Measurements from ENCODE around the gene NPAS2.

The NPAS2 gene

DNA sequence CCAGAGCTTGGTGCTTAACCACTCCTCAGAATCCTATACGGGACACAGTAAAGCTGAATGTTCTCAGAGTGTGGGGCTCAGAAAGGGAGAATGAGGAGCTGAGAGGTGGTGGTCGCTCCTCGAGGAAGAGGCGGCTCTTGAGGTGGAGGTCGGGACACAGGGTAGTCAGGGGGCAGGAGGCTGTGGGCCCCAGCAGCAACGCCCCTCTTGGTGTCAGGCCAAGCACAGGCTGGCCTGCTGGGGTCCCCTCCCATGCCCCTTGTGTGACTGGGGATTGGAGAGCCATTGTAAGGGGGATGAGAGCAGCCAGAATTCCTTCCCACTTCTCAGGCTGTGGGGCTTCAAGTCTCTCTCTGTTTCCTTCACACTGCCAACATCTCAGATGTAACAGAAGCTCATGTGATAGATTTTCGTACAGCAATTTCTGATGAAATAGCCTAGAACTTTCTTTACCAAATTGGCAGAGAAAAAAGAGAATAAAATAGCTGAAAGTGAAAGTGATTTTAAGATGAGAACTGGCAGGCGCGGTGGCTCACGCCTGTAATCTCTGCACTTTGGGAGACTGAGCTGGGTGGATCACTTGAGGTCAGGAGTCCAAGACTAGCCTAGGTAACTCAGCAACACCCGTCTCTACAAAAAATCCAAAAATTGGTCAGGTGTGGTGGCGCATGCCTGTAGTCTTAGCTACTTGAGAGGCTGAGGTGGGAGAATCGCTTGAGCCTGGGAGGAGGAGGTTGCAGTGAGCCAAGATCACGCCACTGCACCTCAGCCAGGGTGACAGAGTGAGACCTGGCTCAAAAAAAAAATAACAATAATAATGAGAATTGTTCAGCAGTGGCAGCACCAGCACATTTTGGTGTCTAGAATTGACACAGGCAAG is 121.1 kb downstream of the NPAS2 start:
- no peak for DNase-seq (ENCODE audit: low read depth in 1 of 2, low spot score in 1 of 2)
- TF ChIP-seq JUND (IDR thresholded peaks at IDR 0.05; ENCODE audit: low read depth) = no peak
- in situ Hi-C loops (cut with HindIII; ENCODE audit: low pct_unique_long_range_greater_than_20kb, low sequenced_read_pairs) = no loop called here

DNA sequence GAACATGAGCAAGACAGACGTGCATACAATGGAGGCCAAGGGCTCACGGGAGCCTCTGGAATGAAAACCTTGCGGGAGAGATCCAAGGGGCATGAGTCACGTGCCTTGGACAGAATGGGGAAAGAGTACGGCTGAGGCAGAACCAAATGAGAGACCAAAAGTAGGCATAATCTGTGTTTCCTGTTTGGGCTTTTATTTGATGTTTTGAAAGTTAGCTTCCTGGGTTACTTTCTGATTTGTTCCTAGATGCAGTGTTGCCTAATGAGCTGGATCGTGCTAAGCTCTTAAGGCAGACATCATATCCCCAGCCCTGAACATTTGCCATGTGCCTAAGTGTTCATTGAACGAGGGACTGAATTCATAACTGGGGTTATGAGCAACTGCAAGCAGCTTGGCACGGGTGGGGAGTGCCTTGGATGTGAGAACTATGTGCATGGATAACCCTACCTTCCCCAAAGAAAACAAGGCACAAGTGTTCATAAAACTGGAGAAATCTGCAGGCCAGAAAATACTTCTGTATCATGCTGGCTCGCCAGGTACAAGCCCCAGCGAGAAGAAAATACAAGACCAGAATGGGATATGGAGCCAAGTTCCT is 121.8 kb downstream of the NPAS2 start:
- in situ Hi-C loops (cut with HindIII; ENCODE audit: low pct_unique_long_range_greater_than_20kb, low sequenced_read_pairs) = no loop called here
- TF ChIP-seq JUND (IDR thresholded peaks at IDR 0.05; ENCODE audit: low read depth) = no peak
- DNase-seq (ENCODE audit: low read depth in 1 of 2, low spot score in 1 of 2) = no peak

DNA sequence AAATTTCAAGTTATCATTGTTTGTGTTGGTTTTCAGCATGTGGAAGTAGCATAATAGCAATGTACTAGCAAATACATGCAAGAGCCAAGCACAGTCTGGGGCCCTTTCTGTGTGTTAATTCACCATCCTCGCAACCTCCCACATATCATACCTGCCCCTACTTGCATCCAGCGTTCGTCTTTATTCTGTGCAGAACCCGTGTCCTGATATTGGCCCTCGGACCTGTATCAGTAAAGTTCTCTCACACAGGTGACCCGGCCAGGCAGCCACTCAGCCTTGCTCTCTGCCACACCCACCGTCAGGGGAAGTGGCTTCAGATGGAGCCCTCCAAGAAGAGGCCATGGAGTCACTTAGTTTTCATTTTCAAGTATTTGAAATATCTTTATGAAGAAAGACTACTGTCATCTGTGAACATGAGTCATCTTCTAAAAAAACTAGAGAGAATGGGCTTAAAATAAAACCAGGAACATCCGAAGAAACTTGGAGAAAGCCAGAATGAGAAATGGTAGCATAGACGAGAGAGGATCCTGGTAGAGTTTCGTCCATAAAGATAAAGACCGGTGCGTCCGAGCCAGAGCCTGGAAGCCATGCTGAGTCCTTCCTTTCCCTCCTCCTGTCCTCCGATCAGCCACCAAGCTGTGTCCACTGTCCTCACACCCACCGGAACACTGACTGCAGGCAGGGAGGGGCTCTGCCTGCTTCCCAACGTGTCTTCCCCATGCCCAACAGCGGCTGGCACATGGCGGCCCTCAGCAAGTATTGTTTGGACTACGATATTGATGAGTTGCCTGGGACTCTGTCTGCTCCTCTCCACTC is 124.9 kb downstream of the NPAS2 start:
- in situ Hi-C loops (cut with HindIII; ENCODE audit: low pct_unique_long_range_greater_than_20kb, low sequenced_read_pairs) = no loop called here
- DNase-seq (ENCODE audit: low read depth in 1 of 2, low spot score in 1 of 2) = no peak
- no peak for TF ChIP-seq JUND (IDR thresholded peaks at IDR 0.05; ENCODE audit: low read depth)

DNA sequence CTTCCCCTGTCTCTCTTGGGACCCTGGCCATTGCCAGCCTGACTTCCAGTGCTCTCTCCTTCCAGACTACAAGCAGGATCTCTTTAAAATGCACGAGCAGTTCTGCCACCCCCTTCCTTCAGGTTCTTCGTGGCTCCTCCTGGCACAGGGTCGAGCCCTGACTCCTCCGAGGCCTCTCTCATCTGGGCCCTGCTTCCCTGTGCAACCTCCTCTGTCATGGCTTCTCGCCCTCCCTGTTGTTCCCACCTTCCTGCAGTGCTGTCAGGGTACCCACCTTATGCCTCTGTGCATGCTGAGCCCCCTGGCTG is 125.4 kb downstream of the NPAS2 start:
- TF ChIP-seq JUND (IDR thresholded peaks at IDR 0.05; ENCODE audit: low read depth) = no peak
- no peak for DNase-seq (ENCODE audit: low read depth in 1 of 2, low spot score in 1 of 2)
- in situ Hi-C loops (cut with HindIII; ENCODE audit: low pct_unique_long_range_greater_than_20kb, low sequenced_read_pairs) = no loop called here

DNA sequence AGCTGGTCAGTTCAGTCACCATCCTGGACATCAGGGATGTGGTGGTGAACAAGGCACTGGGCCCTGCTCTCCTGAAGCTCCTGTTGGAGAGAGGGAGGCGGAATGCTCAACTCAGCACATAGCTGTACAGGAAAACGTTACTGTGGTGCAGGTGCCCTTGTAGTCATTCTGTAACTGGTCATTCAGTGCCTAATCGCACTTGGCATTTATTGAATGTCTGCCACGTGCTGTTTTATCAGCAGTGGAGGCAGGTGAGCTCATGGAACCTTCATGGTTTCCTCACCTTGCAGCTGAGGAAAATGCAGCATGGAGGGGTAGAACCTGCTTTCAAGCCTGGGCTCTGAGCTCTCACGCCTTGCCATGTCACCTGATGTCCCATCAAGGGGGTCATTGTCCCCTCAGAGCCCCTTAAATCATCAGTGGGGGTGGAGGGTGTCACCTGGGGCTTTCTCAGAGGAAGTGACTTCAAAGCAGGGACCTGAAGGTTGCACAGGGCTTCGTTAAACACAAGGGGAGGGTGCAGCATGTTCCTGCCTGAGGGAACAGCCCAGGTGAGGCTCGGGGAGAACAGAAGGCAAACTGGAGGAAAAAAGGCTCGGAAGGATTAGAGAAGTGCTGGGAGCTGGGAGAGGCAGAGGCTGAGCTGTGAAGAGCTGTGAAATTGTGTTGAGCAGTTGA is 126.1 kb downstream of the NPAS2 start:
- DNase-seq (ENCODE audit: low read depth in 1 of 2, low spot score in 1 of 2) = no peak
- in situ Hi-C loops (cut with HindIII; ENCODE audit: low pct_unique_long_range_greater_than_20kb, low sequenced_read_pairs) = no loop called here
- TF ChIP-seq JUND (IDR thresholded peaks at IDR 0.05; ENCODE audit: low read depth) = no peak

GRCh38 chr2:100948942-100949811 is 129.2 kb downstream of the NPAS2 start:
- in situ Hi-C loops (cut with HindIII; ENCODE audit: low pct_unique_long_range_greater_than_20kb, low sequenced_read_pairs) = no loop called here
- DNase-seq (ENCODE audit: low read depth in 1 of 2, low spot score in 1 of 2) = no peak
- no peak for TF ChIP-seq JUND (IDR thresholded peaks at IDR 0.05; ENCODE audit: low read depth)

DNA sequence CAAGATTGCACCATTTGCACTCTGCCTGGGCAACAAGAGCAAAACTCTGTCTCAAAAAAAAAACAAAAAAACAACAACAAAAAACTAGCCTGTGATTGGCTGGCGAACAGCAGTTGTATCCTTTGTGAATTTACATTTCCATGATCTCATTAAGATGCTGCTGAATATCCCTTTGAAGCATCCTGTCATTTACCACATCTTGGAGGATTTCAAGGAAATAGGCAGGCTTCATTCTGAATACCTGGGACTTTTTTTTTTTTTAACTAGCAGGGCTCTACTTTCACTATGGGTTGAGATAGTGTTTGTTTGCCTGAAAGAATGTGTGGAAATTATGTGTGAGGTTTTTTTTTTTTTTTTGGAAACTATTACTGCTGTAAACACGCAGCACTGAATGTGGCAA is 132.6 kb downstream of the NPAS2 start:
- in situ Hi-C loops (cut with HindIII; ENCODE audit: low pct_unique_long_range_greater_than_20kb, low sequenced_read_pairs) = no loop called here
- TF ChIP-seq JUND (IDR thresholded peaks at IDR 0.05; ENCODE audit: low read depth) = no peak
- no peak for DNase-seq (ENCODE audit: low read depth in 1 of 2, low spot score in 1 of 2)

GRCh38 chr2:100953406-100954043 is 133.6 kb downstream of the NPAS2 start:
- in situ Hi-C loops (cut with HindIII; ENCODE audit: low pct_unique_long_range_greater_than_20kb, low sequenced_read_pairs) = no loop called here
- no peak for TF ChIP-seq JUND (IDR thresholded peaks at IDR 0.05; ENCODE audit: low read depth)
- DNase-seq (ENCODE audit: low read depth in 1 of 2, low spot score in 1 of 2) = no peak

- no peak for TF ChIP-seq JUND (IDR thresholded peaks at IDR 0.05; ENCODE audit: low read depth)
- in situ Hi-C loops (cut with HindIII; ENCODE audit: low pct_unique_long_range_greater_than_20kb, low sequenced_read_pairs) = no loop called here
- no peak for DNase-seq (ENCODE audit: low read depth in 1 of 2, low spot score in 1 of 2)
These were observed 134.1 kb downstream of the NPAS2 start for GRCh38 chr2:100954044-100954420.

DNA sequence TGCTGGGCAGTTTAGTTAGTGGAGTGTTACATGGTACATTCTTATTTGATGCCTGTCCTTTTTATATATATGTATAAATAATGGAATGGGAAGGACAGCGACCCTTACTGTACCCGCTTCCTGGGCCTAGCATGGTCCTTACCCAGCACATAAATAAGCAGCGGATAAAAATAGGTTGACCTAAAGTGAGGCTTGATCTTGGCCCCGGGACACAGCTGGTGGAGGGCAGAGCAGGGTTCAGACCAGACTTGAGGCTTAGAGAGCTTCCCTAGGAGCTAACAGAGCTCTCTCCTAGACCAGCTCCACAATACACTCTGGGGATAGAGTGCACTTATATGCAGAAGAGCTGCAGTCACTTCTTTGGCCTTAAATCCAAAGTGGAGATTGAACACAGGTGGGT is 135.3 kb downstream of the NPAS2 start:
- in situ Hi-C loops (cut with HindIII; ENCODE audit: low pct_unique_long_range_greater_than_20kb, low sequenced_read_pairs) = no loop called here
- DNase-seq (ENCODE audit: low read depth in 1 of 2, low spot score in 1 of 2) = no peak
- TF ChIP-seq JUND (IDR thresholded peaks at IDR 0.05; ENCODE audit: low read depth) = no peak

DNA sequence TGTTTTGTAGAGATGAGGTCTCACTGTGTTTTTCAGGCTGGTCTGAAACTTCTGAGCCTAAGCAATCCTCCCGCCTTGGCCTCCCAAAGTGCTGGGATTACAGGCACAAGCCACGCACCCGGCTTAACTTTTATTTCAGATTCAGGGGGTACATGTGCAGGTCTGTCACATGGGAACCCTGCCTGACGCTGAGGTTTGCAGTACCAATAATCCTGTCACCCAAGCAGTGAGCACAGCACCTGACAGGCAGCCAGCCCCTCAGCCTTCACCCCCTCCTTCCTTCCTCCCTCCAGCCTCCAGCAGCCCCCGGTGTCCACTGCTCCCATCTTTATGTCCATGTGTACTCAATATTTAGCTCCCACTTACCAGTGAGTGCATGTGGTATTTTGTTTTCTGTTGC is 136.1 kb downstream of the NPAS2 start:
- in situ Hi-C loops (cut with HindIII; ENCODE audit: low pct_unique_long_range_greater_than_20kb, low sequenced_read_pairs) = no loop called here
- no peak for TF ChIP-seq JUND (IDR thresholded peaks at IDR 0.05; ENCODE audit: low read depth)

More for the DNA sequence above, 136.1 kb downstream of the NPAS2 start:
- DNase-seq (ENCODE audit: low read depth in 1 of 2, low spot score in 1 of 2) = no peak

All from T47D (cell line).